OCI-LY3 (cell line): ENCODE measurements around the gene KRT222.

Experiments used
- CTCF ChIP-seq: fragments of 200-600, 300-600 bp; sonication (generic); IDR thresholded peaks from 2 replicates; pipeline ENCODE4 v1.5.1; 2014; ENCODE audit warnings: antibody characterized with exemption, low read length, low read depth
- EZH2phosphoT487 ChIP-seq: fragments of 200-600 bp; shearing (Covaris generic); IDR thresholded peaks from 2 replicates; pipeline ENCODE4 v1.6.1; 2018; ENCODE audit warnings: antibody characterized with exemption, mixed run types, low read depth

DNA sequence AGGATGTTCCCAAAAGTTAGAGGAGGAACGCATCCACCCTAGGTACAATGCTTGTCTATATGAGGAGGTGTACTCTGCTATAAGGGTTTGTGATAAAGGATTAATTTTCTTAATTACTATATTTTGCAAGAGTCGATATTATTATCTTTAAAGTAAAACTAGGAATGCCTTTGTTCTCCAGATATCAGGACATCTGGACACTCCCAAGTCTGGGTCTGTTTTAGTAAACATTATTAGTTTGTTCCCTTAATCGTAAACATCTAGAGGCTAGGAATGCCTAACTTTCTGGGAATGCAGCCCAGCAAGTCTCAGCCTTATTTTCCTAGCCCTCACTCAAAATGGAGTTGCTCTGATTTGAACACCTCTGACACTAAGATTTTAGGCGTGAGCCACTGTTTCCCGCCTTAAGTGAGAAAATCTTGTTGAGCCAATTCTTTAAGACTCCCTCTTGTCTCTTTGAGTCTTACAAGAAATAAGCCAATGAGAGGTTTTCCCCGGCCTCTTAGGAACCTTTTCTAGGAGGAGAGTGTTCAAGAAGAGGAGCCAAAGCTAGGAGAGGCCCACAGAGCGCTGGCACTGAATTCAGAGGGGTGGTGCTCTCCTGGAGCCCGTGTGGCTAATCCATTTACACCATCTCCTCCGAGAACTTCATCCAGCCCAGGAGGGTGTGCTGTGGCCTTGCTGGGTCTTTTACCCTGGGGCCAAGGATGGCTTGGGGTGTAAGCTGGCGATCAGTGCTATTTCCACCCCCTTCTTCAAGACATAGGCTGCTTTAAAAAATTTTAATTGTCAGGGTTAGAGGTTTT, 58.2 kb downstream of the KRT222 start:
- TF ChIP-seq CTCF, result no peak
- TF ChIP-seq EZH2phosphoT487, result no peak
